Iris pigment epithelial cell (primary cell): ENCODE results near the gene KIF17.

Experiments used
- DNase-seq: peaks from one replicate; pipeline ENCODE4 v3.0.0-alpha.2; 2011; ENCODE audit warnings: low read depth

Gene KIF17

GRCh38 chr1:20717452-20718342 lies at the start of gene KIF17:
Gene KIF17 (minus strand): TSS chr1:20718007. CDS start chr1:20717706, 301 bp downstream.
- peak; percentile 81 for DNase-seq

- no peak for DNase-seq
These were observed 49.5 kb upstream of the KIF17 start for GRCh38 chr1:20767271-20767670.

GRCh38 chr1:20763417-20763816 lies 45.6 kb upstream of the KIF17 start:
- no peak for DNase-seq

- DNase-seq, result no peak
These were observed 42.5 kb upstream of the KIF17 start for GRCh38 chr1:20760322-20760721.

- DNase-seq, result peak; percentile 67
These were observed 35.8 kb upstream of the KIF17 start for GRCh38 chr1:20753589-20753988.

GRCh38 chr1:20751462-20751990 lies 33.7 kb upstream of the KIF17 start:
- DNase-seq, result peak; percentile 31

- DNase-seq, result no peak
These were observed 24.9 kb upstream of the KIF17 start for GRCh38 chr1:20742671-20743070.

- no peak for DNase-seq
These were observed 23.0 kb upstream of the KIF17 start for GRCh38 chr1:20740781-20741180.

- DNase-seq, result peak; percentile 48
These were observed 21.4 kb upstream of the KIF17 start for GRCh38 chr1:20739225-20739624.

- no peak for DNase-seq
These were observed 17.8 kb upstream of the KIF17 start for GRCh38 chr1:20735581-20736111.

- no peak for DNase-seq
These were observed 15.7 kb upstream of the KIF17 start for GRCh38 chr1:20733360-20733975.

- DNase-seq, result peak; percentile 98
These were observed 15.0 kb upstream of the KIF17 start, which contains the start of gene SH2D5 for GRCh38 chr1:20732588-20733359. Gene SH2D5 (minus strand): TSS chr1:20732703. CDS start chr1:20728044, 4,659 bp downstream.

- DNase-seq, result peak; percentile 47
These were observed 14.3 kb upstream of the KIF17 start for GRCh38 chr1:20732071-20732587.

GRCh38 chr1:20731057-20731991 lies 13.5 kb upstream of the KIF17 start:
- DNase-seq, result no peak

- DNase-seq, result no peak
These were observed 12.9 kb upstream of the KIF17 start for GRCh38 chr1:20730690-20731056.

- no peak for DNase-seq
These were observed 12.3 kb upstream of the KIF17 start for GRCh38 chr1:20729990-20730689.

- DNase-seq, result no peak
These were observed 11.5 kb upstream of the KIF17 start for GRCh38 chr1:20729155-20729931.

GRCh38 chr1:20728371-20729154 lies 10.8 kb upstream of the KIF17 start:
- no peak for DNase-seq
